GM11168 (cell line): ENCODE results near the gene PACSIN2.

Source experiments
- in situ Hi-C: fragments of 300-500 bp; cut with MboI; formaldehyde crosslinking; loops from one replicate; pipeline ENCODE4 v1.12.0; 2022; ENCODE audit warnings: low sequenced_read_pairs; ENCODE audit not compliant: unreplicated experiment

Gene PACSIN2

GRCh38 chr22:42994276-42994916 is 20.6 kb downstream of the PACSIN2 start:
- in situ Hi-C loops, result no loop called here

GRCh38 chr22:42993651-42994275 is 21.2 kb downstream of the PACSIN2 start:
- in situ Hi-C loops, result no loop called here

- in situ Hi-C loops, result no loop called here
These were observed 22.0 kb downstream of the PACSIN2 start for GRCh38 chr22:42992886-42993479.

- in situ Hi-C loops, result no loop called here
These were observed 22.9 kb downstream of the PACSIN2 start for GRCh38 chr22:42992092-42992491.

- in situ Hi-C loops, result no loop called here
These were observed 23.8 kb downstream of the PACSIN2 start for GRCh38 chr22:42991010-42991651.

GRCh38 chr22:42990131-42990838 is 24.7 kb downstream of the PACSIN2 start:
- in situ Hi-C loops, result no loop called here

GRCh38 chr22:42986115-42986514 is 28.8 kb downstream of the PACSIN2 start:
- in situ Hi-C loops, result no loop called here

GRCh38 chr22:42985531-42985905 is 29.4 kb downstream of the PACSIN2 start:
- in situ Hi-C loops, result no loop called here

- in situ Hi-C loops, result no loop called here
These were observed 30.0 kb downstream of the PACSIN2 start for GRCh38 chr22:42984814-42985530.

- in situ Hi-C loops, result no loop called here
These were observed 30.6 kb downstream of the PACSIN2 start for GRCh38 chr22:42984397-42984796.

- in situ Hi-C loops, result no loop called here
These were observed 31.5 kb downstream of the PACSIN2 start for GRCh38 chr22:42983470-42983869.

- in situ Hi-C loops, result no loop called here
These were observed 35.3 kb downstream of the PACSIN2 start for GRCh38 chr22:42979606-42980005.

- in situ Hi-C loops, result no loop called here
These were observed 36.4 kb downstream of the PACSIN2 start for GRCh38 chr22:42978453-42979103.

GRCh38 chr22:42977569-42977968 is 37.4 kb downstream of the PACSIN2 start:
- in situ Hi-C loops, result no loop called here

GRCh38 chr22:42976217-42976933 is 38.6 kb downstream of the PACSIN2 start:
- in situ Hi-C loops, result no loop called here

GRCh38 chr22:42974223-42974622 is 40.7 kb downstream of the PACSIN2 start:
- in situ Hi-C loops, result no loop called here

- in situ Hi-C loops, result no loop called here
These were observed 41.4 kb downstream of the PACSIN2 start for GRCh38 chr22:42973536-42973881.

- in situ Hi-C loops, result no loop called here
These were observed 42.1 kb downstream of the PACSIN2 start for GRCh38 chr22:42972649-42973535.
